Right cardiac atrium (tissue), 5 donors: Measurements from ENCODE around the gene ATP2B2. TPM values are rescaled to one million over a fixed set of nuclear protein-coding genes. Genes with fewer than 3 reads are reported as not detected.

Experiments used
- ATAC-seq, 2 donors: fragments of 200-7000 bp; cut with Tn5 transposase; one replicate each; pipeline versions ENCODE4 v1.8.0 to v1.9.1; 2020; ENCODE audit warnings: moderate library complexity in 2 of 2, mild to moderate bottlenecking in 1 of 2
- DNase-seq, 3 donors: peaks; one replicate each; pipeline ENCODE4 v3.0.0-alpha.2; 2020
- H3K27ac ChIP-seq: one replicate; pipeline ENCODE4 v1.5.1; 2013; ENCODE audit warnings: mild to moderate bottlenecking, low read length, control low read depth, moderate library complexity
- H3K27me3 ChIP-seq: one replicate; pipeline ENCODE4 v1.6.1; 2013; ENCODE audit not compliant: control insufficient read depth, insufficient read depth
- H3K4me1 ChIP-seq: one replicate; pipeline ENCODE4 v1.6.1; 2013; ENCODE audit warnings: low read length; ENCODE audit not compliant: control insufficient read depth, insufficient read depth
- H3K4me3 ChIP-seq: one replicate; pipeline ENCODE4 v1.5.1; 2013; ENCODE audit warnings: low read length, control low read depth
- H3K9me3 ChIP-seq: one replicate; pipeline ENCODE4 v1.6.1; 2013; ENCODE audit warnings: low read length; ENCODE audit not compliant: control insufficient read depth
- WGBS: extraction: QIAGEN DNeasy Blood & Tissue Kit; methylation state at CpG from one replicate; pipeline ENCODE4 v1.1.7; 2013; 5-methylcytosine and 5-hydroxymethylcytosine counted together
- intact Hi-C, 4 donors: fragments of 100-400 bp; cut with DNase I; formaldehyde crosslinking; loops; one replicate each; pipeline versions ENCODE4 v1.11.0 to v1.14.0; 2022 to 2023
- polyA plus RNA-seq: library from polyadenylated mRNA; stranded (reverse); fragments of 200-250 nt; gene quantifications from one replicate; pipeline ENCODE4 v1.2.3, GENCODE V29; 2013
- total RNA-seq, 4 donors: library from RNA; stranded (reverse); fragmentation: NEBNext Ultra II Directional; extraction: Animal tissue kit (Norgen Biotek cat#: 25700); gene quantifications; one replicate each; pipeline ENCODE4 v1.2.1, GENCODE V29; 2021
- donor health status: healthy with polysubstance abuse.
- donor health status: DM: no; HTN: yes; CAD: no.
- donor health status: DM: no; HTN: no; CAD: no.
- donor health status: DM: no; HTN: yes; CAD: no; lungs with severe emphysema.
- donor health status: DM: yes; HTN: yes; CAD: no.

Gene ATP2B2
- total and polyA plus RNA-seq, 5 donors: 0.14 to 0.36 (median 0.20) TPM

- no peaks in the 10 kb centered on the region for H3K27me3 ChIP-seq
- no peaks in the 10 kb centered on the region for H3K9me3 ChIP-seq
- WGBS: 66% methylated on average over 2 of the region's 2 CpGs
- intact Hi-C loops: no loop called here
- no peak overlapping the region for H3K27ac ChIP-seq
- DNase-seq (no peak), ATAC-seq (no peak)
- H3K4me3 ChIP-seq: no peak overlapping the region
- no peaks in the 10 kb centered on the region for H3K4me1 ChIP-seq
Observed at GRCh38 chr3:10286596-10287295, 218.6 kb downstream of the ATP2B2 start.

- Histone ChIP-seq H3K9me3 (no peaks in the 10 kb centered on the region), H3K4me1 (no peaks in the 10 kb centered on the region), H3K27me3 (no peaks in the 10 kb centered on the region), H3K27ac (no peak overlapping the region), H3K4me3 (no peak overlapping the region)
- ATAC-seq (no peak), DNase-seq (no peak)
- intact Hi-C loops: no loop called here
- 93% methylated on average over 5 of the region's 5 CpGs for WGBS
Observed at GRCh38 chr3:10286133-10286524, 219.3 kb downstream of the ATP2B2 start.

- no peaks in the 10 kb centered on the region for H3K4me1 ChIP-seq
- no peak for ATAC-seq
- H3K9me3 ChIP-seq: no peaks in the 10 kb centered on the region
- H3K4me3 ChIP-seq: no peak overlapping the region
- no peak overlapping the region for H3K27ac ChIP-seq
- H3K27me3 ChIP-seq: no peaks in the 10 kb centered on the region
- WGBS: 85% methylated on average over 12 of the region's 12 CpGs
- intact Hi-C loops: no loop called here
- no peak for DNase-seq
Observed at GRCh38 chr3:10285272-10286132, 219.9 kb downstream of the ATP2B2 start.

- Histone ChIP-seq H3K27ac (no peak overlapping the region), H3K4me3 (no peak overlapping the region), H3K27me3 (no peaks in the 10 kb centered on the region), H3K4me1 (no peaks in the 10 kb centered on the region), H3K9me3 (no peaks in the 10 kb centered on the region)
- intact Hi-C loops: no loop called here
- 83% methylated on average over 9 of the region's 9 CpGs for WGBS
- DNase-seq: no peak
- ATAC-seq: no peak
Observed at GRCh38 chr3:10284496-10284895, 220.9 kb downstream of the ATP2B2 start.

- intact Hi-C loops: no loop called here
- Histone ChIP-seq H3K27me3 (no peaks in the 10 kb centered on the region), H3K9me3 (no peaks in the 10 kb centered on the region), H3K27ac (no peak overlapping the region), H3K4me3 (no peak overlapping the region), H3K4me1 (no peaks in the 10 kb centered on the region)
- 63% methylated on average over 5 of the region's 5 CpGs for WGBS
- no peak for ATAC-seq
- no peak for DNase-seq
Observed at GRCh38 chr3:10283638-10284037, 221.7 kb downstream of the ATP2B2 start.

- ATAC-seq (no peak), DNase-seq (no peak)
- Histone ChIP-seq H3K4me1 (no peaks in the 10 kb centered on the region), H3K27ac (no peak overlapping the region), H3K4me3 (no peak overlapping the region), H3K9me3 (no peaks in the 10 kb centered on the region), H3K27me3 (no peaks in the 10 kb centered on the region)
- intact Hi-C loops: no loop called here
- WGBS: 79% methylated on average over 5 of the region's 5 CpGs
Observed at GRCh38 chr3:10281951-10282350, 223.4 kb downstream of the ATP2B2 start.

- Histone ChIP-seq H3K4me1 (no peaks in the 10 kb centered on the region), H3K27me3 (no peaks in the 10 kb centered on the region), H3K27ac (no peak overlapping the region), H3K4me3 (no peak overlapping the region), H3K9me3 (no peaks in the 10 kb centered on the region)
- 86% methylated on average over 6 of the region's 6 CpGs for WGBS
- DNase-seq: no peak
- ATAC-seq: no peak
- intact Hi-C loops: no loop called here
Observed at GRCh38 chr3:10280571-10280970, 224.8 kb downstream of the ATP2B2 start.

- ATAC-seq: no peak
Observed at GRCh38 chr3:10280177-10280529, 225.2 kb downstream of the ATP2B2 start.

GRCh38 chr3:10279384-10280176 lies 225.8 kb downstream of the ATP2B2 start:
- 89% methylated on average over 13 of the region's 13 CpGs for WGBS
- no peak for DNase-seq
- intact Hi-C loops: no loop called here
- H3K9me3 ChIP-seq: no peaks in the 10 kb centered on the region
- no peak overlapping the region for H3K27ac ChIP-seq
- no peaks in the 10 kb centered on the region for H3K27me3 ChIP-seq
- ATAC-seq: no peak
- H3K4me1 ChIP-seq: no peaks in the 10 kb centered on the region
- H3K4me3 ChIP-seq: no peak overlapping the region

More at GRCh38 chr3:10280177-10280529, 225.2 kb downstream of the ATP2B2 start:
- Histone ChIP-seq H3K4me1 (no peaks in the 10 kb centered on the region), H3K4me3 (no peak overlapping the region), H3K9me3 (no peaks in the 10 kb centered on the region), H3K27ac (no peak overlapping the region), H3K27me3 (no peaks in the 10 kb centered on the region)
- WGBS: 81% methylated on average over 5 of the region's 5 CpGs
- DNase-seq: no peak
- intact Hi-C loops: no loop called here

GRCh38 chr3:10278501-10278900 lies 226.9 kb downstream of the ATP2B2 start:
- Histone ChIP-seq H3K4me3 (no peak overlapping the region), H3K4me1 (no peaks in the 10 kb centered on the region), H3K27ac (no peak overlapping the region), H3K27me3 (no peaks in the 10 kb centered on the region), H3K9me3 (no peaks in the 10 kb centered on the region)
- no peak for ATAC-seq
- DNase-seq: no peak
- 100% methylated on average over 1 of the region's 1 CpG for WGBS
- intact Hi-C loops: no loop called here

- Histone ChIP-seq H3K27me3 (no peaks in the 10 kb centered on the region), H3K27ac (no peak overlapping the region), H3K4me1 (no peaks in the 10 kb centered on the region), H3K9me3 (no peaks in the 10 kb centered on the region), H3K4me3 (no peak overlapping the region)
- intact Hi-C loops: no loop called here
- no peak for DNase-seq
- 85% methylated on average over 3 of the region's 3 CpGs for WGBS
- no peak for ATAC-seq
Observed at GRCh38 chr3:10277115-10277625, 228.2 kb downstream of the ATP2B2 start.
